GM12865 (cell line): ENCODE data around the gene AUP1.

Experiments
- DNase-seq: peaks from one replicate; pipeline ENCODE4 v3.0.0; 2010; ENCODE audit warnings: low read depth
- H3K4me3 ChIP-seq: 2 replicates; pipeline ENCODE4 v1.5.1; 2011; ENCODE audit warnings: mild to moderate bottlenecking, low read depth, low read length, control low read depth
- TF ChIP-seq, protein P1 (sequence below): IDR thresholded peaks from 2 replicates; pipeline ENCODE4 v1.5.1; 2011; ENCODE audit warnings: low read length, control low read depth, low read depth, inconsistent platforms; ENCODE audit not compliant: insufficient read depth; ENCODE audit errors: missing control alignments

The AUP1 gene

DNA sequence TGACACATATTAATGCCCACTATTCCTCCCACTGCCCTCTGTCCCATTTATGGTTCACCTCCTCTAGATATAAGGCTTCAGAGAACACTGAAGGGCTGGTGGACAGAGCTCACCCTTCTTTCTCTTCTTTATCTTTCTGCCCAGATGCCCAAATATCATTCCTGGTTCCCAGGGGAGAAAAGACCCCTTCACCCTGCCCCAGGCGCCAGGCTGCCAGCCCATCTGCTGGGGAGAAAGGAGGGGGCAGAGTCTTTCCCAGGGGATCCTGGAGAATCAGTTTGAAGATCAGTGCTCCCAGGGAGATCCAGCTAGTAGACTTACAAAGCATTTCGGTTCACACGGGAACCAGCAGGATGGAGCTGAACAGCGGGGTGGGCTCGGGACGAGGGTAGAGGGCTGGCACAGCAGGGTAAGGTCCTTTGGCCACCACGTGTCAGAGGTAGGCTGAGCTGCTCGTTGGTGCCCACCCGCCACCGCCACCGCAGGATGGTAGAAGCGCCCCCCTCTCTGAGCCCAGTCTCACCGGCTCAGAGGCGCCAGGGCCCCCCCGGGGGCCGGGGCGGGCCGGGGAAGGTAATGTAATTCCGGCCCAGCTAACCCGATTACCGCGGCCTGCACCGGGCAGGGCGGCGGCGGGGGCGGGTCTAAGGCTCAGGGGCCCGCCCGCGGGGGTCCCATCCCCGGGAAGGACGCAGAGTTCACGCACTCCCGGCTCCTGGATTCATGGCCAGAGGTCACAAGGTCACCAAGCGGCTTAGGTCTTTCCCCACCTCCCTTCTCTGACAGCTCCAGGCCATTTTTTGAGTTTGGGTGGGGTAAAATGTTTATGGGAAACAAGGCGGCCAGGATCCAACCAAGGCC, 16.5 kb downstream of the AUP1 start:
- H3K4me3 ChIP-seq: no peak overlapping the region
- DNase-seq: no peak
- TF ChIP-seq, protein P1, sequence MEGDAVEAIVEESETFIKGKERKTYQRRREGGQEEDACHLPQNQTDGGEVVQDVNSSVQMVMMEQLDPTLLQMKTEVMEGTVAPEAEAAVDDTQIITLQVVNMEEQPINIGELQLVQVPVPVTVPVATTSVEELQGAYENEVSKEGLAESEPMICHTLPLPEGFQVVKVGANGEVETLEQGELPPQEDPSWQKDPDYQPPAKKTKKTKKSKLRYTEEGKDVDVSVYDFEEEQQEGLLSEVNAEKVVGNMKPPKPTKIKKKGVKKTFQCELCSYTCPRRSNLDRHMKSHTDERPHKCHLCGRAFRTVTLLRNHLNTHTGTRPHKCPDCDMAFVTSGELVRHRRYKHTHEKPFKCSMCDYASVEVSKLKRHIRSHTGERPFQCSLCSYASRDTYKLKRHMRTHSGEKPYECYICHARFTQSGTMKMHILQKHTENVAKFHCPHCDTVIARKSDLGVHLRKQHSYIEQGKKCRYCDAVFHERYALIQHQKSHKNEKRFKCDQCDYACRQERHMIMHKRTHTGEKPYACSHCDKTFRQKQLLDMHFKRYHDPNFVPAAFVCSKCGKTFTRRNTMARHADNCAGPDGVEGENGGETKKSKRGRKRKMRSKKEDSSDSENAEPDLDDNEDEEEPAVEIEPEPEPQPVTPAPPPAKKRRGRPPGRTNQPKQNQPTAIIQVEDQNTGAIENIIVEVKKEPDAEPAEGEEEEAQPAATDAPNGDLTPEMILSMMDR: no peak

DNA sequence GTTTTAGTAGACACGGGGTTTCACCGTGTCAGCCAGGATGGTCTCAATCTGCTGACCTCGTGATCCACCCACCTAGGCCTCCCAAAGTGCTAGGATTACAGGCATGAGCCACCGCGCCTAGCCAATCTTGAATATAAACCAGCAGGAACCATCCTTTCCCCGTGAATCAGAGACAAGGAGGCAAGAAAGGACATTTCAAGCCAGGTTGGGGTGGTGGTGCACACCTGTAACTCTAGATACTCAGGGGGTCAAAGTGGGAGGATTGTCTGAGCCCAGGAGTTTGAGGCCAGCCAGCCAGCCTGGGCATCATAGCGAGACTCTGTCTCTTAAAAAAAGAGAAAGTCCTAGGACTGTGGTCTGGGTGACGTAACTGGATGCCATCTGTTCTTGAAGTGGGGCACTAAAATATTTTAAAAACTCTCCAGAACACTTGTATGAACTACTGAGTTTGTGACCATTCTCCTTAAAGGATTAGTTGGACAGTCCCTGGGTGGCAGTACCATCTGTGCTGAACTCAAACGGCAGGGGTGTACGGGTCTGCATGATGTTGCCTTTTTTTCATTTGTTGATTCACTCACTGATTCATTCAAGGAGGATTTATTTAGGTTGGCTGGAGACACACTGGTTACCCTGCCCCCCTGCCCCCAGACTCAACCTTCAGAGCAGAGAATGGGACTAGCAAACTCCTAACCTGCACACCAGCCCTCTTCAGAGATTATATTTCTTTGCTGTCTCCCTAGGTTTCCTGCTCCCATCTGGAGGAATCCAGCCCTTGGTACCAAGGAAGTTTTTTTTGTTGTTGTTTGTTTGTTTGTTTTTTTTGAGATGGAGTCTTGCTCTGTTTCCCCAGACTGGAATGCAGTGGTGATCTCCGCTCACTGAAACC, 18.2 kb downstream of the AUP1 start:
- TF ChIP-seq, protein P1: no peak
- no peak overlapping the region for H3K4me3 ChIP-seq
- no peak for DNase-seq

DNA sequence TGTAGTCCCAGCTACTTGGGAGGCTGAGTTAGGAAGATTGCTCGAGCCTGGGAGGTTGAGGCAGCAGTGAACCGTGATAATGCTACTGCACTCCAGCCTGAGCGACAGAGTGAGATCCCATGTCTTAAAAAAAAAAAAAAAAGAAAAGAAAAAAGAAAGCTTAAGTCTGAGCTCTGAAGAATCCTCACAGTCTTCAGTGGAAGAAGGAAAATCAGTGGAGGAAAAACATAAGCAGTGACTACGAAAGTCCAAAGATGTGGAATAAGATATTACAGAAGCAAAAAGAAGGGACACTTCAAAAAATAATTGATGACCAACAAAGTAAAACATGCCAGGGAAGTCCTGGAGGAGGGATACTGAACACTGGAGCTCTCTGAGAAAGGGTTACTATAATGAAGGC, 19.2 kb downstream of the AUP1 start:
- TF ChIP-seq, protein P1: no peak
- no peak overlapping the region for H3K4me3 ChIP-seq
- no peak for DNase-seq

DNA sequence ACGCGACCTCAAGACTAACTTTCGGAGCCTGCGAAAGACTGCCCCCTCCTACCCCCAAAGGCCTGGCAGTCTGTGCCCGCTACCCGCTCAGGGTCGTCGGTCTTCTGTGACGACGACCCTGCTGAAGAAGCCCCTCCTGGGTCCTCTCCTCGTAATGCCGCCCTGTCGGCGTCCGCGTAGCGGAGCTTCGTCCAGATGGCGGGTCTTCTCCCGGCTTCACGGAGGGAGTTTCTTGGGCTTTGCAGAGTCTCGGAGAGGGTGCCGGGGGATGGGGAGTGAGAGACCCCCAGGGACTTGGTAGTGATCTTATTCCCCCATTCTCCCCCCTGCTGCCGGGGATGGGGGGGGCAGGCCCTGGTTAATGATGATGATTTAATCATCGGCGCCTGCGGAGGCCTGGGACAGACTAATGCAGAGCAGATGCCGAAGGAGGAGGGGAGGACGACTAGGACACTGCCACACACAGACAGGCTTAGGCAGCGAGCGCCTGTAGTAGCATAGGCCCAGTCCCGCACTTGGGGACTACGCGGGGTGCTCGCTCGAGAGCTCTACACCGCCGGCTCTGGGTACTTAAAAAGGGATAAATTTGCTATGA, 21.5 kb downstream of the AUP1 start:
- H3K4me3 ChIP-seq: peak overlapping the region; percentile 69
- TF ChIP-seq, protein P1: no peak
- DNase-seq: peak; percentile 39

DNA sequence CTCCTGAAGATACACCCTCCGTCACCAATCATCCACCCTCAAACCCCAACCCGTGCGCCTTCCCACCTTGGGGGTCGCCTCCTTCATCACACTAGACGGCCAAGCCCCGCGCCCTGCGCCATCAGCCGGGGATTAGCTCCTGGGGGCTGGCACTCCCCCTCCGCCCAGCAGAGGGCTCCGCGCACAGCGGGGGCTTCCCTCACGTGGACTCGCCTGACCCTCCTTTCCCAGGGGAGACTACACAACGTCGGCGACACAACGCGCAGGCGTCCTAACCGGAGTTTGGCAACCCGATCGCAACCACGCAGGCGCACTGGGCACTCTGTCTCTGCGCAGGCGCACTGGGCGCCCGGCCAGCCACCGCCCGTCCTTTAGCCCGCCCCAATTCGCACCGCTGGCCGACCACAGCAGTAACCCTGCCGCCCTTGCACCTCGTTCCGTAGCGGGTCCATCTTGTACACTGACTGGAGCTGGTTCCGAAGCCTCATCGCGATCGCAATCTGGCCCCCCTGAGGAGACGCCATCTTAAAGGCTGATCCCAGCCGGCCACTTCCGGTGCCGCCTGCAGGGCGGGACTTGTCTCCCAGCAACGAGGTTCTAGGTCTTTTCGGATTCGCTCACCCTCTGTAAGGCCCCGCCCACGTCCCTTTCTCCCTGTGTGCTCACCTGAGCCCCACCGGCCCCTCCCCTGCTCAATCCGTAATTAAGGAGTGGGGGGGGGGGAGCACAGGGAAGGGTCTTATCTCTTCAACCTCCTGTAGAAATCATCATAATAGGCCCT, 22.2 kb downstream of the AUP1 start, which contains the start of gene PCGF1:
TSS of gene PCGF1 (minus strand) at position 551 of the 781 bp plus-strand sequence. CDS start at position 524, 27 bp downstream.
- peak; percentile 98 for DNase-seq
- TF ChIP-seq, protein P1: peak; percentile 73
- peak within 1 kb of the TSS; percentile 69 for H3K4me3 ChIP-seq

DNA sequence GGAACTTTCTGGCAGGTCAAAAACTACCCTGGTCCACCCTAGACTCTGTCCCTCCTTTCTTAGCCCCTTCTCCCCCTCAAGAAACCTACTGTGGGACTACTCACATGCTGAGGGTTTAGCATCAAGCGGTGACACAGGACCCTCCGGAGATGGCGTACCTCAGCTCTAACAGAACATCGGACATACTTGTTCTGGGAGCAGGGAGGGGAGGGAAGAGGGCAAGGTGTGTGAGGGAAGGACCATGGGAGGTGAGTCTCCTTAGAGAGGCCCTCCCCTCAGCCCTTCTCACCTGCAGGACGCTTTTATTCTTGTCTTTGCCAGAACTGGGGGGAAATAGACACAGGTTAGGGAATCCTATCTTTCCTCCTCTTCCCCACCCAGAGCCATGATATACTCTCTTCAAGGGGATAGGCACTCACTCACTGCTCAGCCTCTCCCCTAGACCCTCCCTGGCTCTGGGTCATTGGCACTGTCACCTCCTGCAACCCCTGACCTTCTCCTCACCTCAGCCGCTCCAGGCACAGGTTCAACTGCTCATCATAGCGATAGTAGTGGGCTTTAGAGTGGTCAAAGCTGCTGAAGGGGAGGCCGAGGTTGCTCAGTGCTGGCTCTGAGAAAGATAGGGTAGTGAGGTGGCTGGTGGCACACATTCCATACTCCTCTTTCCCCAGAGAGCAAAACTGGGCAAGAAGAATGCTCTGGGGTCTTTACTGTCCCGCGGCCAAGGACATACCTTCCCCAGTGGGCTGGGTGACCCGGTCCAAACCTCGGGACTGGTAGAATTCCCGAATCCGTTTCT, 23.9 kb downstream of the AUP1 start:
- DNase-seq: no peak

More for the DNA sequence above, 23.9 kb downstream of the AUP1 start:
- no peak overlapping the region for H3K4me3 ChIP-seq
- TF ChIP-seq, protein P1: no peak
